22Rv1 (cell line): ENCODE data around the gene STK17B.
A peak's percentile ranks its signal among the peaks of the same experiment; 100 is the strongest.

Experiments
- H3K27ac ChIP-seq: fragments of 450-650 bp; 2 replicates; pipeline ENCODE4 v1.5.1; 2017
- ZFX ChIP-seq: fragments of 450-650 bp; IDR thresholded peaks from 2 replicates; pipeline ENCODE4 v1.6.1; 2017; ENCODE audit warnings: antibody characterized with exemption, borderline replicate concordance
- TF ChIP-seq, protein P1 (sequence below): fragments of 450-650 bp; IDR thresholded peaks from 2 replicates; pipeline ENCODE4 v1.5.1; 2017; ENCODE audit warnings: mild to moderate bottlenecking

Gene STK17B

DNA sequence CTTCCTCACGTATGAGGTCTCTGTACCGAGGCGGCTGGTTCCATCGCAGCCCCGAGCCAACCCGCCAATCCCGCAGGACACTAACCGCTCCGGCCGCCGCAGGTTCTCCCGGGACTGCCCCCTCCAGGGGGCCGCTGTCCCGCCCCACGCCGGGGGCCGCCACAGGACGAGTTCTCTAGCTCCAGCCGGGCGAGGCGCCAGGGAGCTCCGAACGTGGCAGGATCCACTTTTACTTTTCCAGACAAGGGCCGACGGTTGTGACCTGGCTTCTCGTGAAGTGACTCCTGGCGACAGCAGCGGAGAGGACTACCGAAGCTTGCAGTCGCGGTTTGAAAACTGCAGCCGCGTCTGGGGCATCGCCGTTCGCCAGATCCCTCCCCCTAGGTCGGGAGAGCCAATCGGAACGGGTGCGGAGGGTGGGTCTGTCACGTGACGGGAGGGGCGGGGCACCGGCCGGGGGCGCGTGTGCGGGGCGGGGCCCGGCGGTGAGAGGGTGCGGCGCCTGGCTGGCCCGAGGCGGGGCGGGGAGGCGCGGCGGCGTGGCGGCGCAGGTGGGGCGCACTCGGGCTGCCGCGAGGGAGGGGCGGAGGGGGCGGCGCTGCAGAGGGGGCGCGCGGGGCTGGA, at the start of gene STK17B:
Gene STK17B, minus strand, starts transcription at position 331 of the 624 bp plus-strand sequence. CDS start 8,195 bp downstream, outside the sequence.
- H3K27ac ChIP-seq: peak within 1 kb of the TSS; percentile 88
- TF ChIP-seq, protein P1, sequence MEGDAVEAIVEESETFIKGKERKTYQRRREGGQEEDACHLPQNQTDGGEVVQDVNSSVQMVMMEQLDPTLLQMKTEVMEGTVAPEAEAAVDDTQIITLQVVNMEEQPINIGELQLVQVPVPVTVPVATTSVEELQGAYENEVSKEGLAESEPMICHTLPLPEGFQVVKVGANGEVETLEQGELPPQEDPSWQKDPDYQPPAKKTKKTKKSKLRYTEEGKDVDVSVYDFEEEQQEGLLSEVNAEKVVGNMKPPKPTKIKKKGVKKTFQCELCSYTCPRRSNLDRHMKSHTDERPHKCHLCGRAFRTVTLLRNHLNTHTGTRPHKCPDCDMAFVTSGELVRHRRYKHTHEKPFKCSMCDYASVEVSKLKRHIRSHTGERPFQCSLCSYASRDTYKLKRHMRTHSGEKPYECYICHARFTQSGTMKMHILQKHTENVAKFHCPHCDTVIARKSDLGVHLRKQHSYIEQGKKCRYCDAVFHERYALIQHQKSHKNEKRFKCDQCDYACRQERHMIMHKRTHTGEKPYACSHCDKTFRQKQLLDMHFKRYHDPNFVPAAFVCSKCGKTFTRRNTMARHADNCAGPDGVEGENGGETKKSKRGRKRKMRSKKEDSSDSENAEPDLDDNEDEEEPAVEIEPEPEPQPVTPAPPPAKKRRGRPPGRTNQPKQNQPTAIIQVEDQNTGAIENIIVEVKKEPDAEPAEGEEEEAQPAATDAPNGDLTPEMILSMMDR: 0 out of 2 replicates have a peak, but pooled peaks have one; percentile 12
- no peak for TF ChIP-seq ZFX

DNA sequence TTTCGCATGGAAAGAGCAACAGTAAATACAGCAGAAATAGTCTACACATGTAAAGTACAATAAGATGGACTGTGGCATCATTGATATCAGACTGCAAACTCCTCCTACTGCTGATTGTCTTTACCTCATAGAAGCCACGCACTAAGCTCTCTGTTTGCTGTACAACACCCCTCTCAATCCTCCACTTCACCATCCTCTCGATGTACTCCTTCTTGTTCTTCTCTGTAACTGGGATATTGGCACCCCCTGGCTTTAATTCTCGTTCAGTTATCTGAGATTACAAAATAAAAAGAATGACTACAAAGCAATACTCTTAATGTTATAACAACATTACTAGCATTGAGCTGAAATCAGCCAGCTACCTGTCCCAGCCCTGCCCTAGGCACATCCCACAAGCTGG, 49.3 kb upstream of the STK17B start:
- TF ChIP-seq, protein P1: no peak
- TF ChIP-seq ZFX: no peak
- no peak overlapping the region for H3K27ac ChIP-seq

DNA sequence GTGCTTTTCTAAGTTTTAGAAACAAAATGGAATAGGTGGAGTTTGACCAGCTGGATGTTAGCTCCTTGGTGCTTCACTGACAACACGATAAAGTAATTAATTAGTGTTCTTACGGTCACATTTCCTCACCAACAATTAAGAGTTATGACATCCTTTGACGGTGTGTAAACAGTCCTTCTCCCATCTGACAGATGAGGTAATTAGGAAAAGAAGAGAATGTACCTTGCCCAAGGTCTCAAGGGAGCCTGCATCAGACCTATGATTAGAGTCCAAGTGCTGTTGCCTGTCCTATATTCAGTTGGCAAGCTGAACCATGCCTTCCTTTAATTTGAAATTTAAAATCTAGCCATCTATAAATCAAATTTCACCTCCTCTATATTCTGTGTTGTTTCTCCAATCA, 48.3 kb upstream of the STK17B start:
- no peak overlapping the region for H3K27ac ChIP-seq
- no peak for TF ChIP-seq ZFX
- TF ChIP-seq, protein P1: no peak

DNA sequence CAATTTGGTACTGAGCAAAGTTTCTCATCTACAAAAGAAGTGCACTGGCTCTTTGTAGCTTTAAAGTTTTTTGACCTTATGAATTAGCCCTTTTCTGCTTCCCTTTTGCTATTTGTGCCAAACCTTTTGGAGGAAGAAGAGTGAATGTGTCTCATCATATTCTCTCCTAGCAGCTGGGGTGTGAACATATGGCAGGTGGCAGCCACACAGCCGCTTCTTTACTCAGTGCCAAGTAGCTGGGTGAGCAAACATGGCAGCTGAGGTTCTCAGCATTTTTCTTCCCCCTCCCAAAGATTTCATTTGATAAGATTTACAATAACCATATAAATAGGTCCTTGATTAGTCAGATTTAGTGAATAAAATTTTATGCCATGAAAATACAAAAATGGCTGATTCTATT, 46.7 kb upstream of the STK17B start:
- no peak overlapping the region for H3K27ac ChIP-seq
- TF ChIP-seq, protein P1: no peak
- no peak for TF ChIP-seq ZFX

DNA sequence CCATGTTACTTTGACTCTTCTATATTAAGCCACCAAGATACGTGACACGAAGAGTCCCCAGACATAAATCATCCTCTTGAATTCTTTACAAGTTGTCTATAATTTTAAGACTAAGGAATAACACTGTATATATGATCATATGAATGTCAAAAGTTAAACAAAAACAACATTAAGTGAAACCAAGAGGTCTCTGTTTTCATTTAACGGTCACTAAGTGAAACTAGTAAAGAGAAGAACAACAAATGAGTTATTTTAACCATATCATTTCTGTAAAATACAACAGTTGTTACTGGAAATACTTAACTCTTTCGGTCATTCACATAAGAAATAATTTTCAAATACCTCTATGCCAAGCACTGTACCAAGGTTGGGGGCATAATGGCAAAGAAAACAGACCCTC, 45.7 kb upstream of the STK17B start:
- no peak overlapping the region for H3K27ac ChIP-seq

DNA sequence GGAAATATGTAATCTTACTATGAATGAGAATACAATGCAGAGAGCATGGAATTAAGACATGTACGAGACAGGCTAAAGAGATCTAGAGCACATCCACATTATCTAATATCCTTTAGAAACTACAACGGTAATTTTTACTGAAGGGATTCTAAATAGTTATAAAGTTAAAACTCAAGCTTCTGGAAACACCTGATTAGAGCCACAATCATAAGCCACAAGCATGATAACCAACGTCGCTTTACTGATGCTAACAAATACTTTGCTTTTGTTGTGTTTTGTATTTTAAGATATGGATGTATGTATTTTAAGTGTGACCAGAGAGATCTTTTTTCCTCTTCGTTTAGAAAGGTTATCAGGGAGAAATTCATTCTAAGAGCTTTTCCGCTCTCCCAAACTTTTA, 44.0 kb upstream of the STK17B start:
- TF ChIP-seq, protein P1: no peak
- TF ChIP-seq ZFX: no peak

More for the DNA sequence above, 45.7 kb upstream of the STK17B start:
- TF ChIP-seq, protein P1: no peak
- no peak for TF ChIP-seq ZFX

DNA sequence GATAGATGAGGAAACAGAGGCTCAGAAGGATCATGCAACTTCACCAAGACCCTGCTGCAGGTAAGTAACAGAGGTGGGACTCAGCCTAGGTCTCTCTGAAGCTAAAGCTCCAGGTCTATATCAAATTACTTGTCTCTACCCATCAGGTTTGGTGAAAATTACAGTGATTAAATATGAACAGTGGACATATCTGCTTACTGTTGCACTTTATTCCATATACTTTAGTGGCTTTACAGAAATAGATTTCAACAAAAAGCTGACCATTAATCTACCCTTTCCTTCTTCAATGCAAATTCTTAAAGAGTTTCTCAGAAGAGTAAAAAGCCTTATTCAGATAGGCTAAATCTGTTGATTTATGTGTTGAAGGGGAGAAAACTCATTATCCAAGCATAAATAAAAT, 42.8 kb upstream of the STK17B start:
- TF ChIP-seq, protein P1: no peak
- TF ChIP-seq ZFX: no peak
- no peak overlapping the region for H3K27ac ChIP-seq

More for the DNA sequence above, 44.0 kb upstream of the STK17B start:
- H3K27ac ChIP-seq: no peak overlapping the region
